ENCODE results near the gene FHOD3. TPM values are rescaled to one million over a fixed set of nuclear protein-coding genes. Genes with fewer than 3 reads are reported as not detected.
A peak's percentile ranks its signal among the peaks of the same experiment; 100 is the strongest.

Gene FHOD3
- total RNA-seq, 3 donors from 2014 or later: 2.7 to 14.4 (median 4.0) TPM

GRCh38 chr18:36295214-36295613 is 2.3 kb upstream of the FHOD3 start:
- no peaks in the 10 kb centered on the region for H3K36me3 ChIP-seq (ENCODE audit: low read depth)
- no peak for TF ChIP-seq CTCF (IDR thresholded peaks at IDR 0.05)
- H3K4me3 ChIP-seq: no peak overlapping the region
- H3K4me1 ChIP-seq (ENCODE audit: low read depth): peaks cover 13% of the 10 kb centered on the region
- no peaks in the 10 kb centered on the region for H3K9me3 ChIP-seq
- DNase-seq (no peak), ATAC-seq (no peak)
- intact Hi-C loops (cut with DNase I, micrococcal nuclease): no loop called here

- Histone ChIP-seq H3K36me3 (ENCODE audit: low read depth) (no peaks in the 10 kb centered on the region), H3K9me3 (no peaks in the 10 kb centered on the region), H3K4me1 (ENCODE audit: low read depth) (peaks cover 13% of the 10 kb centered on the region), H3K4me3 (no peak overlapping the region)
- TF ChIP-seq CTCF (IDR thresholded peaks at IDR 0.05): no peak
- intact Hi-C loops (cut with DNase I, micrococcal nuclease): no loop called here
- ATAC-seq (no peak), DNase-seq (no peak)
Measured at GRCh38 chr18:36295880-36296301, 1.6 kb upstream of the FHOD3 start.

- TF ChIP-seq CTCF (IDR thresholded peaks at IDR 0.05): no peak
- ATAC-seq (peak; percentile 57), DNase-seq (peak; percentile 37 to 63 (median 60))
- Histone ChIP-seq H3K9me3 (no peaks in the 10 kb centered on the region), H3K4me3 (no peak overlapping the region), H3K4me1 (ENCODE audit: low read depth) (peaks cover 13% of the 10 kb centered on the region), H3K36me3 (ENCODE audit: low read depth) (no peaks in the 10 kb centered on the region)
- intact Hi-C loops (cut with DNase I, micrococcal nuclease): no loop called here
Measured at GRCh38 chr18:36296650-36297416, 680 bp upstream of the FHOD3 start.

GRCh38 chr18:36298126-36298741 is 721 bp downstream of the FHOD3 start:
- ATAC-seq (peak; percentile 34), DNase-seq (peak in 1 of 3 donors; percentile 45)
- Histone ChIP-seq H3K36me3 (ENCODE audit: low read depth) (no peaks in the 10 kb centered on the region), H3K4me3 (no peak overlapping the region), H3K4me1 (ENCODE audit: low read depth) (peaks cover 13% of the 10 kb centered on the region), H3K9me3 (no peaks in the 10 kb centered on the region)
- intact Hi-C loops (cut with DNase I, micrococcal nuclease): no loop called here
- TF ChIP-seq CTCF (IDR thresholded peaks at IDR 0.05): no peak

- ATAC-seq: no peak
- no peak for TF ChIP-seq CTCF (IDR thresholded peaks at IDR 0.05)
- Histone ChIP-seq H3K9me3 (no peaks in the 10 kb centered on the region), H3K4me1 (ENCODE audit: low read depth) (peaks cover 13% of the 10 kb centered on the region), H3K4me3 (no peak overlapping the region), H3K36me3 (ENCODE audit: low read depth) (no peaks in the 10 kb centered on the region)
- intact Hi-C loops (cut with DNase I, micrococcal nuclease): no loop called here
- DNase-seq: no peak
Measured at GRCh38 chr18:36299015-36299414, 1.5 kb downstream of the FHOD3 start.

All from mucosa of descending colon (tissue), 3 donors.